IPS DF 6.9 (cell line): ENCODE measurements around the gene TNFSF13.

ENCODE experiments used
- DNase-seq: peaks from one replicate; pipeline ENCODE4 v3.0.0-alpha.2; 2013; ENCODE audit warnings: low read depth, low spot score
- H3K27ac ChIP-seq: one replicate; pipeline ENCODE4 v1.5.1; 2013; ENCODE audit warnings: low read length, control low read depth
- H3K27me3 ChIP-seq: 2 replicates; pipeline ENCODE4 v1.6.1; 2013; ENCODE audit warnings: mild to moderate bottlenecking, low read length; ENCODE audit not compliant: control insufficient read depth, insufficient read depth
- H3K36me3 ChIP-seq: 2 replicates; pipeline ENCODE4 v1.6.1; 2013; ENCODE audit warnings: low read length; ENCODE audit not compliant: control insufficient read depth, insufficient read depth
- H3K4me1 ChIP-seq: 2 replicates; pipeline ENCODE4 v1.6.1; 2013; ENCODE audit warnings: low read length; ENCODE audit not compliant: control insufficient read depth, insufficient read depth
- H3K4me3 ChIP-seq: 2 replicates; pipeline ENCODE4 v1.5.1; 2013; ENCODE audit warnings: mild to moderate bottlenecking, low read length
- H3K9me3 ChIP-seq: 2 replicates; pipeline ENCODE4 v1.6.1; 2013; ENCODE audit warnings: low read length, inconsistent platforms; ENCODE audit not compliant: control insufficient read depth, insufficient read depth
- WGBS: extraction: QIAGEN DNeasy Blood & Tissue Kit; methylation state at CpG from one replicate; pipeline ENCODE4 v1.1.7; 2013; ENCODE audit warnings: mixed read lengths, missing lambda C conversion rate; ENCODE audit not compliant: insufficient read length, insufficient coverage; 5-methylcytosine and 5-hydroxymethylcytosine counted together

Gene TNFSF13

DNA sequence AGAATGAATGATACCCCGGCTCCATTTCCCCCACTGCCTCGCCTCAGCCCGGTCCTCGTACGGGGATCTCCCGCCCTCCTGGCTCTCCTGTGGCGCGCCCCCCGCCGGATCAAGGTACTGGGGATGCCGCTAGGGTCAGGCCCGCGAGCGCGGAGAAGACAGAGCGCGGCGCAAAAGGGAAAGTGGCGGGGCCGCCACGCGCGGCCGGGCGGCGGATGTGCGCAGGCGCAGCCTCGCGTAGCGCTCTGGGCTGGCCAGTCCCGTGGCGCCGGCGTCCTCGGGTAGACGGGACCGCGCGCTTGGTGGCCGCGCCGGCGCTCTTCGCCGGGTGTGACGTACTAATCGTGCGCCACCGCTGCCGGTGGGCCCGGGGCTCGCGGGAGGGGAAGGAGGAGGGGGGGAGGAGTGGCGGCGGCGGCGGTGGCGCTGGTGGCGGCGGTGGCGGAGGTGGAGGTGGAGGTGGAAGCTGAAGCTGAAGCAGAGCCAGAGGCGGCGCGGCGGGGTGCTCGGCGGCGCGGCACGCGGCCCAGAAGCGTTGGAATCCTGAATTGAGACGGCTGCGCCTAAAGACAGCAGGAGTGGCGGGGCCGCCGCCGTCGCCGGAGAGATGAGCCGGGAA lies 3.1 kb downstream of the TNFSF13 start, which contains the start of gene SENP3:
Gene SENP3, plus strand, starts transcription at position 331 of the 619 bp plus-strand sequence. CDS start 1,158 bp downstream, outside the sequence.
- DNase-seq, result peak; percentile 68
- WGBS, result no CpG with 5 or more reads among the region's 82 CpGs
- peaks cover 3% of the 10 kb centered on the region for H3K4me1 ChIP-seq
- H3K9me3 ChIP-seq, result no peaks in the 10 kb centered on the region
- peaks cover 12% of the 10 kb centered on the region for H3K36me3 ChIP-seq
- no peak within 1 kb of the TSS for H3K27ac ChIP-seq
- peak within 1 kb of the TSS; percentile 59 for H3K4me3 ChIP-seq
- H3K27me3 ChIP-seq, result no peaks in the 10 kb centered on the region

DNA sequence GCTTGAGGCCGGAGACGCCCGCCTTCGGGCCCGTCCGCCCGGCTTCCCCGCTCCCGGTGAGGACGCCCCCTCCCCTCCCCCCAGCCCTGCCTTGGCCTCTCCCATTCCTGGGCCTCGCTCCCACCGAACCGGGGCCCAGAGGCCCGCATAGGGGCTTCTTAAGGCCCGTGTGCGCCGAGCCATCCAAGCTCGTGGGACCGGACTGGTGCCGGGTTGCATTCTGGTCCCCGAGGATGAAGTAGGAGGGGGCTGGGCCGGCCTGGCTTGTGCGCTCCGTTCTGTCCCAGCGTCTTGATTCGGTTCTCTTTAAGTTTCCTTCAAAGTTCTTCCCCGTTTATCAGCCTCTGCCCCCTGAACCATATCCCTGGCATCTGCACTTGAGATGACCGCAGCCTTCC lies 3.7 kb downstream of the TNFSF13 start:
- DNase-seq, result no peak
- WGBS, result no CpG with 5 or more reads among the region's 28 CpGs

DNA sequence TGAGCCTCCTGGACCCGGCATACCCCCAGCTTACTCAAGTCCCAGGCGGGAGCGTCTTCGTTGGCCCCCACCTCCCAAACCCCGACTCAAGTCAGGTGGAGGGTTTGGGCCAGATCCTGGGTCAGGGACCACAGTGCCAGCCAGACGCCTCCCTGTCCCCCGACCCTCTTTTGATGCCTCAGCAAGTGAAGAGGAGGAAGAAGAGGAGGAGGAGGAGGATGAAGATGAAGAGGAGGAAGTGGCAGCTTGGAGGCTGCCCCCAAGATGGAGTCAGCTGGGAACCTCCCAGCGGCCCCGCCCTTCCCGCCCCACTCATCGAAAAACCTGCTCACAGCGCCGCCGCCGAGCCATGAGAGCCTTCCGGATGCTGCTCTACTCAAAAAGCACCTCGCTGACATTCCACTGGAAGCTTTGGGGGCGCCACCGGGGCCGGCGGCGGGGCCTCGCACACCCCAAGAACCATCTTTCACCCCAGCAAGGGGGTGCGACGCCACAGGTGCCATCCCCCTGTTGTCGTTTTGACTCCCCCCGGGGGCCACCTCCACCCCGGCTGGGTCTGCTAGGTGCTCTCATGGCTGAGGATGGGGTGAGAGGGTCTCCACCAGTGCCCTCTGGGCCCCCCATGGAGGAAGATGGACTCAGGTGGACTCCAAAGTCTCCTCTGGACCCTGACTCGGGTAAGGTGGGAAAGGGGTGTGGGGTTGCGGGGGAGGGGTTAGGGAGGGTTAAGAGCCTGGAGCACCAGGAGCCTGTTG lies 4.7 kb downstream of the TNFSF13 start:
- Histone ChIP-seq H3K36me3 (peaks cover 16% of the 10 kb centered on the region), H3K9me3 (no peaks in the 10 kb centered on the region), H3K27ac (no peak overlapping the region), H3K4me1 (peaks cover 3% of the 10 kb centered on the region), H3K27me3 (no peaks in the 10 kb centered on the region), H3K4me3 (no peak overlapping the region)
- DNase-seq, result no peak
- WGBS, result no CpG with 5 or more reads among the region's 30 CpGs

More for the DNA sequence above, 3.7 kb downstream of the TNFSF13 start:
- Histone ChIP-seq H3K27ac (no peak overlapping the region), H3K9me3 (no peaks in the 10 kb centered on the region), H3K36me3 (peaks cover 16% of the 10 kb centered on the region), H3K4me1 (peaks cover 3% of the 10 kb centered on the region), H3K27me3 (no peaks in the 10 kb centered on the region), H3K4me3 (peak overlapping the region; percentile 59)

DNA sequence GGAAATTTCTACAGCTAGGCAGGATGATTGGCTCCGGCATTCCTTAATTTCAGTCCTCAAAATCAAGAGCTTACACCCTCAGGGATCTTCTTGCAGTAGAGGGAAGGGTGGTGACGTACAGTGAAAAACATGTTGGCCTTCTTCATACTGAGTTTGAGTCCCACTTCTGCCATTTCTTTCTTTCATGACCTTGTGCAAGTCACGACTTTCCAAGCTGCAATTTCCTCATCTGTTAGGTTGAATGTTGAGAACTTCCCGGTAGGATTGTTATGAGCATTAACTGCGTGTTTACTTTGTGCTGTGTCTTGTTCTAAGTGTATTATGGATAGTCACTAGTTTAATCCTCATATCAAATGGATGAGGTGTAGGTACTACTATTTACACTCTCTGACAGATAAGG lies 11.0 kb downstream of the TNFSF13 start:
- Histone ChIP-seq H3K4me1 (no peaks in the 10 kb centered on the region), H3K27me3 (no peaks in the 10 kb centered on the region), H3K36me3 (peaks cover 34% of the 10 kb centered on the region), H3K4me3 (no peak overlapping the region), H3K27ac (no peak overlapping the region), H3K9me3 (no peaks in the 10 kb centered on the region)
- DNase-seq, result no peak
- WGBS, result no CpG with 5 or more reads among the region's 5 CpGs

DNA sequence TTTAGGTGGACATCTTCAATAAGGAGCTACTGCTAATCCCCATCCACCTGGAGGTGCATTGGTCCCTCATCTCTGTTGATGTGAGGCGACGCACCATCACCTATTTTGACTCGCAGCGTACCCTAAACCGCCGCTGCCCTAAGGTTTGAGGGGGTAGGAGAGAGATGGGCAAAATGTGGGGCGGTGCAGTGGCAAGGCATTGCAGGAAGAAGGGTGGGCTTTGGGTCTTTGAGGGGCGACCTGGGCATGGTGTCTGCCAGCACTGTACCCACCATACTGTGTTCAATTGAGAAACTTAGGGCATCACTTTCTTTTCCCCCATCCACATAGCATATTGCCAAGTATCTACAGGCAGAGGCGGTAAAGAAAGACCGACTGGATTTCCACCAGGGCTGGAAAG lies 11.8 kb downstream of the TNFSF13 start:
- no CpG with 5 or more reads among the region's 10 CpGs for WGBS
- H3K4me1 ChIP-seq, result no peaks in the 10 kb centered on the region; the same call in 1 of the 2 replicates
- H3K4me3 ChIP-seq, result no peak overlapping the region
- H3K36me3 ChIP-seq, result peaks cover 36% of the 10 kb centered on the region
- H3K27ac ChIP-seq, result no peak overlapping the region
- no peaks in the 10 kb centered on the region for H3K9me3 ChIP-seq
- no peak for DNase-seq
- no peaks in the 10 kb centered on the region for H3K27me3 ChIP-seq

DNA sequence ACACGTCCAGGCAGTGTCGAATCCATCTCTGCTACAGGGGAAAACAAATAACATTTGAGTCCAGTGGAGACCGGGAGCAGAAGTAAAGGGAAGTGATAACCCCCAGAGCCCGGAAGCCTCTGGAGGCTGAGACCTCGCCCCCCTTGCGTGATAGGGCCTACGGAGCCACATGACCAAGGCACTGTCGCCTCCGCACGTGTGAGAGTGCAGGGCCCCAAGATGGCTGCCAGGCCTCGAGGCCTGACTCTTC lies 13.7 kb downstream of the TNFSF13 start:
- H3K4me1 ChIP-seq, result no peaks in the 10 kb centered on the region; the same call in 1 of the 2 replicates
- no peak for DNase-seq
- no CpG with 5 or more reads among the region's 11 CpGs for WGBS
- peaks cover 44% of the 10 kb centered on the region for H3K36me3 ChIP-seq
- no peaks in the 10 kb centered on the region for H3K9me3 ChIP-seq
- no peaks in the 10 kb centered on the region for H3K27me3 ChIP-seq
- no peak overlapping the region for H3K27ac ChIP-seq
- peak overlapping the region; percentile 57; the same call in 1 of the 2 replicates for H3K4me3 ChIP-seq

DNA sequence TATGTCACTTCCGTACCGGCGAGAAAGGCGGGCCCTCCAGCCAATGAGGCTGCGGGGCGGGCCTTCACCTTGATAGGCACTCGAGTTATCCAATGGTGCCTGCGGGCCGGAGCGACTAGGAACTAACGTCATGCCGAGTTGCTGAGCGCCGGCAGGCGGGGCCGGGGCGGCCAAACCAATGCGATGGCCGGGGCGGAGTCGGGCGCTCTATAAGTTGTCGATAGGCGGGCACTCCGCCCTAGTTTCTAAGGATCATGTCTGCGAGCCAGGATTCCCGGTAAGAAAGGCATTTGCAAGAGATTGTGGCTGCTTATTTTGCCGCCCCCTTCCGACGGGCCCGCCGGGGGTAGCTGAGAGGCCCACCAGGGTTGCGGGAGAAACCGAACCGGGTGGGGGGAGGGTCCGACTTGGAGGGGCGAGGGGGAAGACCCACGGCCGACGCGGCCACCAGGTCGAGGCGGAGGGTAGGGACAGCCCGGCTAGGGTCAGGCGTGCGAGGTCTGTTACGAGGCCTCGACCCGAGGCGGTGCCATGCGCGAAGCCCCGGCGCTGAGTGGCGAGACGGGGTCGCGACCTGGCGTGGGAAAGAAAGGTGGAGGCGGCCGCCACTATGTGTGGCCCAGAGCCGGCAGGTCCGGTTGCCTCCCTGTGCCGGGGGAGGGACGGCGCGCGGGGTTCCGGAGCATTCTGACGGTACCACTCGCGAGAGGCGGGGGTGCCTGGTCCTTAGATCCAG lies 14.2 kb downstream of the TNFSF13 start:
- no CpG with 5 or more reads among the region's 73 CpGs for WGBS
- H3K9me3 ChIP-seq, result no peaks in the 10 kb centered on the region
- DNase-seq, result peak; percentile 97
- peak overlapping the region; percentile 94 for H3K4me3 ChIP-seq
- H3K27ac ChIP-seq, result no peak overlapping the region
- H3K36me3 ChIP-seq, result peaks cover 49% of the 10 kb centered on the region
- no peaks in the 10 kb centered on the region; the same call in 1 of the 2 replicates for H3K4me1 ChIP-seq
- no peaks in the 10 kb centered on the region for H3K27me3 ChIP-seq

DNA sequence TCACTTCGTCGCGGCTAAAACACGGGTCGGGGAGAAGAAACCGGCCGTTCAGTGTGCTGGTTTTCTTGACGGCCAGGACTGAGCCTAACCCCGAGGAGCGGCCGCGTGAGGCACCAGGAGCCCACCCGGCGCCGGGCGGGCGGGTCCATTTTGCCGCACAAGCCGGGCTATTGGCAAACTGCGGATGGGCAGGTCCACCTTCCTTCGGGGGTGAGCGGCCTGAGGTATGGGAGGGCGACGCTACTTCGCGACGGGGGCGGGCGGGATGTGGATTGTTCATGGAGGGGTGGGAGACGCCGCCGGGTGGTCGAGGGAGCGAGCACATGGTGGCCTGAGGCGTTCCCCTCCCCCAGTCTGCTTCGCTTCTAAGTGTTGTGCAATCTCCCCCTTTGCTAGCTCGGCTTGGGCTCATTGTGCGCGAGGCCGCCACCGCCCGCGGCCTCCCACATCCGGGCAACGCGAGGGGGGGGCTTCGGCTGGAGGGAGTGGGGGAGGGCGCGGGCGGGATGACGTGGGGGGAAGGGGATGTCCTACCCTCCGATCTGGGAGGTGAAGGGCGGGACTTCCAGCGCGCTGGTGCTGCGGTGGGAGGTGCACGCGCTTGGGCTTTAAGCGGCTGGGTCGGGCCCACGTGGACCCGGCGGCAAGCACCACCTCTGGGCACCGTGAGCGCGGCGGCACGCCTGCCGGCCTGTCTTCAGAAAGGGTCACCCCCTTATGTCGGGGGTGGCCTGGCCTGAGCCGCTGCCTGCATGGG lies 15.0 kb downstream of the TNFSF13 start:
- no peaks in the 10 kb centered on the region; the same call in 1 of the 2 replicates for H3K4me1 ChIP-seq

DNA sequence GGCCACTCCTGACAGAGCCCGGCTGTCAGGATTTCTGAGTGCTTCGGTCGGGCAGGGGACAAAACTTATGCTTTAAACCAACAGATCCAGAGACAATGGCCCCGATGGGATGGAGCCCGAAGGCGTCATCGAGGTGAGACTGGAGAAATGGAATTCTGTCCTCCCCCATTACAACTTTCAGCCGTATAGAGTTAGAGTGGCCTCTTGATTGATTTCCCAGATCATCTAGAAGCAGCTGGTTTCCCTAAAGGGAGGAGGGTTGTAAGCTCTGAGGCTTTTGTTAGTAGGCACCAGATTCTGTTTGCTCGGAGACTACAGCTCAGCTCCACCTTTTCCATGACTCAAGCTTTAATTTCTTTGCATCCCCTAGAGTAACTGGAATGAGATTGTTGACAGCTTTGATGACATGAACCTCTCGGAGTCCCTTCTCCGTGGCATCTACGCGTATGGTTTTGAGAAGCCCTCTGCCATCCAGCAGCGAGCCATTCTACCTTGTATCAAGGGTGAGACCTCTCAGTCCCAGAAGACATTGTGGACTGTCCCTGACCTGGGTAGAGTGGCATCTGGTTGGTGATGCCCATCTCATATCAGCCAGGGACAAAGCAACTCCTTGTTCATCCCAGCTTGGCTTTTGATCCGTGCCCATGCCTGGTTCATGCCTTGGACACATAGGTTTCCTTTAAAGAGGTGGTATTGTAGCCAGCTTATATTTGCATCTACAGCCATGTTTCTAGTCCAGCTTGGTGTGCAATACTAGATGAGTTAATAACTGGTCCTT lies 15.8 kb downstream of the TNFSF13 start:
- WGBS, result no CpG with 5 or more reads among the region's 15 CpGs
- peaks cover 51% of the 10 kb centered on the region for H3K36me3 ChIP-seq
- DNase-seq, result no peak
- no peaks in the 10 kb centered on the region; the same call in 1 of the 2 replicates for H3K4me1 ChIP-seq
- H3K27ac ChIP-seq, result no peak overlapping the region
- H3K4me3 ChIP-seq, result peak overlapping the region; percentile 94; the same call in 1 of the 2 replicates
- H3K27me3 ChIP-seq, result no peaks in the 10 kb centered on the region
- no peaks in the 10 kb centered on the region for H3K9me3 ChIP-seq

More for the DNA sequence above, 15.0 kb downstream of the TNFSF13 start:
- peaks cover 54% of the 10 kb centered on the region for H3K36me3 ChIP-seq
- no CpG with 5 or more reads among the region's 71 CpGs for WGBS
- no peak overlapping the region for H3K27ac ChIP-seq
- no peaks in the 10 kb centered on the region for H3K27me3 ChIP-seq
- H3K4me3 ChIP-seq, result peak overlapping the region; percentile 94
- H3K9me3 ChIP-seq, result no peaks in the 10 kb centered on the region
- no peak for DNase-seq
